H1 (cell line): ENCODE results near the gene PPARA. TPM values are rescaled to one million over a fixed set of nuclear protein-coding genes. Genes with fewer than 3 reads are reported as not detected.

ENCODE experiments used
- CTCF ChIA-PET: fragments of 300-600 bp; sonication (Branson Sonifier 250); formaldehyde crosslinking; loops from one replicate; lab custom pipeline; 2021; ENCODE audit not compliant: partially characterized antibody; lab: Charles Lee
- POLR2A ChIA-PET: fragments of 300-600 bp; sonication (Branson Sonifier 250); formaldehyde crosslinking; loops from one replicate; lab custom pipeline; 2021; ENCODE audit warnings: inconsistent platforms; ENCODE audit not compliant: partially characterized antibody; lab: Charles Lee
- DNase-seq, 2 experiments: peaks; one replicate each; pipeline versions ENCODE4 v3.0.0 to v3.0.0-alpha.2; 2010 to 2022; ENCODE audit warnings: low spot score in 2 of 2, low read depth in 1 of 2, mixed read lengths in 1 of 2
- FAIRE-seq: peaks from 2 replicates; lab custom pipeline; 2011; peaks lifted over from hg19 to GRCh38; lab: Jason Lieb, UNC
- H2AFZ ChIP-seq: 2 replicates; pipeline ENCODE4 v1.8.1; 2012; ENCODE audit warnings: low read length, inconsistent platforms
- H2AK5ac ChIP-seq: 2 replicates; pipeline ENCODE4 v1.6.1; 2013; ENCODE audit warnings: low read depth, low read length
- H2BK120ac ChIP-seq: replicated peaks from 2 replicates; pipeline ENCODE3; 2013; ENCODE audit warnings: low read depth, low read length, inconsistent platforms
- H2BK12ac ChIP-seq: 2 replicates; pipeline ENCODE4 v1.6.1; 2013; ENCODE audit warnings: low read depth, low read length
- H2BK15ac ChIP-seq: 2 replicates; pipeline ENCODE4 v1.6.1; 2013; ENCODE audit warnings: low read length
- H2BK20ac ChIP-seq: 2 replicates; pipeline ENCODE4 v1.6.1; 2013; ENCODE audit warnings: low read length
- H2BK5ac ChIP-seq: 2 replicates; pipeline ENCODE4 v1.6.1; 2013; ENCODE audit warnings: low read depth, low read length
- H3K14ac ChIP-seq: 2 replicates; pipeline ENCODE4 v1.6.1; 2013; ENCODE audit warnings: inconsistent platforms; ENCODE audit not compliant: insufficient read length
- H3K18ac ChIP-seq: 2 replicates; pipeline ENCODE4 v1.6.1; 2013; ENCODE audit warnings: low read length; ENCODE audit errors: extremely low read depth
- H3K23ac ChIP-seq: 2 replicates; pipeline ENCODE4 v1.6.1; 2013; ENCODE audit warnings: inconsistent platforms; ENCODE audit not compliant: insufficient read length
- H3K23me2 ChIP-seq: 2 replicates; pipeline ENCODE4 v1.6.1; 2013; ENCODE audit warnings: low read depth, low read length
- H3K27ac ChIP-seq: 2 replicates; pipeline ENCODE4 v1.6.1; 2011; ENCODE audit warnings: low read depth, low read length, inconsistent platforms
- H3K27me3 ChIP-seq, 4 experiments: replicated peaks in 1 of 4; 1 replicate in 1 of 4; 2 replicates in 3 of 4; pipeline versions ENCODE4 v1.6.1 to v1.8.1; 2011 to 2013; ENCODE audit warnings: low read length in 3 of 4, mild to moderate bottlenecking in 3 of 4, inconsistent platforms in 2 of 4, mixed read lengths in 2 of 4, moderate library complexity in 1 of 4; ENCODE audit not compliant: control insufficient read depth in 3 of 4, insufficient read depth in 3 of 4; ENCODE audit errors: extremely low read depth in 1 of 4
- H3K36me3 ChIP-seq, 4 experiments: 2 replicates each; pipeline versions ENCODE4 v1.6.1 to v1.8.1; 2011 to 2013; ENCODE audit warnings: mild to moderate bottlenecking in 4 of 4, low read length in 3 of 4, moderate library complexity in 2 of 4, control low read depth in 1 of 4, inconsistent platforms in 1 of 4; ENCODE audit not compliant: insufficient read depth in 4 of 4, control insufficient read depth in 2 of 4
- H3K4ac ChIP-seq: replicated peaks from 2 replicates; pipeline ENCODE3; 2013; ENCODE audit warnings: low read length, low read depth, mixed read lengths, inconsistent platforms; ENCODE audit not compliant: insufficient read length
- H3K4me1 ChIP-seq, 4 experiments: replicated peaks in 1 of 4; 1 replicate in 1 of 4; 2 replicates in 3 of 4; pipeline versions ENCODE4 v1.6.1 to v1.8.1; 2011 to 2013; ENCODE audit warnings: low read length in 3 of 4, inconsistent platforms in 2 of 4, mixed read lengths in 1 of 4; ENCODE audit not compliant: insufficient read depth in 4 of 4, control insufficient read depth in 3 of 4
- H3K4me2 ChIP-seq, 2 experiments: 2 replicates each; pipeline versions ENCODE4 v1.6.1 to v1.8.1; 2011 to 2013; ENCODE audit warnings: low read depth in 2 of 2, low read length in 2 of 2, control low read depth in 1 of 2, inconsistent platforms in 1 of 2, mild to moderate bottlenecking in 1 of 2; ENCODE audit not compliant: insufficient read depth in 1 of 2
- H3K4me3 ChIP-seq, 4 experiments: fragments of 200-600, 300-600 bp in 1 of 4; sonication (generic), shearing (Covaris generic), sonication (Bioruptor Twin) in 1 of 4; 2 replicates each; pipeline versions ENCODE4 v1.5.1 to v1.8.1; 2011 to 2016; ENCODE audit warnings: low read length in 4 of 4, low read depth in 3 of 4, control low read depth in 2 of 4, inconsistent platforms in 2 of 4, mild to moderate bottlenecking in 2 of 4, mixed read lengths in 1 of 4, moderate library complexity in 1 of 4; ENCODE audit not compliant: insufficient read depth in 2 of 4; ENCODE audit errors: extremely low read depth in 1 of 4
- H3K56ac ChIP-seq: replicated peaks from 2 replicates; pipeline ENCODE3; 2013; ENCODE audit warnings: low read depth, mild to moderate bottlenecking, mixed read lengths, low read length, inconsistent platforms; ENCODE audit not compliant: insufficient read length
- H3K79me1 ChIP-seq: 2 replicates; pipeline ENCODE4 v1.6.1; 2013; ENCODE audit warnings: low read depth, low read length, control low read depth
- H3K79me2 ChIP-seq, 2 experiments: 2 replicates each; pipeline versions ENCODE4 v1.6.1 to v1.8.1; 2012 to 2013; ENCODE audit warnings: low read length in 2 of 2, mild to moderate bottlenecking in 2 of 2, inconsistent platforms in 1 of 2; ENCODE audit not compliant: insufficient read depth in 2 of 2, control insufficient read depth in 1 of 2
- H3K9ac ChIP-seq, 4 experiments: replicated peaks in 1 of 4; 1 replicate in 1 of 4; 2 replicates in 3 of 4; pipeline versions ENCODE4 v1.6.1 to v1.8.1; 2011 to 2013; ENCODE audit warnings: low read depth in 3 of 4, low read length in 3 of 4, control low read depth in 2 of 4, mild to moderate bottlenecking in 2 of 4, moderate library complexity in 2 of 4, inconsistent platforms in 1 of 4; ENCODE audit errors: extremely low read depth in 1 of 4
- H3K9me3 ChIP-seq, 2 experiments: 2 replicates each; pipeline versions ENCODE4 v1.6.1 to v1.8.1; 2012 to 2013; ENCODE audit warnings: mild to moderate bottlenecking in 2 of 2, moderate library complexity in 2 of 2, control low read depth in 1 of 2, inconsistent platforms in 1 of 2, low read depth in 1 of 2, low read length in 1 of 2, mixed read lengths in 1 of 2; ENCODE audit not compliant: insufficient read depth in 2 of 2
- H4K20me1 ChIP-seq, 2 experiments: replicated peaks in 1 of 2; 2 replicates each; pipeline versions ENCODE3 to v1.8.1; 2011 to 2013; ENCODE audit warnings: inconsistent platforms in 2 of 2, low read length in 2 of 2, mild to moderate bottlenecking in 1 of 2; ENCODE audit not compliant: insufficient read depth in 2 of 2, control insufficient read depth in 1 of 2
- H4K5ac ChIP-seq: 2 replicates; pipeline ENCODE4 v1.6.1; 2013; ENCODE audit warnings: low read length, low read depth, mixed read lengths, inconsistent platforms; ENCODE audit not compliant: insufficient read length
- H4K8ac ChIP-seq: 2 replicates; pipeline ENCODE4 v1.8.0; 2013; ENCODE audit warnings: mild to moderate bottlenecking, moderate library complexity, low read length, inconsistent platforms; ENCODE audit not compliant: insufficient read depth; ENCODE audit errors: extremely low read depth
- H4K91ac ChIP-seq: replicated peaks from 2 replicates; pipeline ENCODE3; 2013; ENCODE audit warnings: low read length, mixed read lengths, inconsistent platforms; ENCODE audit not compliant: insufficient read length
- CHD1 ChIP-seq: IDR thresholded peaks from 2 replicates; pipeline ENCODE4 v1.6.1; 2012; ENCODE audit warnings: low read depth, low read length, improper control_type of control experiment
- CREB1 ChIP-seq: IDR thresholded peaks from 2 replicates; pipeline ENCODE4 v1.6.1; 2012; ENCODE audit warnings: inconsistent platforms
- EP300 ChIP-seq, 2 experiments: IDR thresholded peaks; 1 replicate in 1 of 2; 2 replicates in 1 of 2; pipeline ENCODE4 v1.6.1; 2011 to 2012; ENCODE audit warnings: low read depth in 2 of 2, low read length in 2 of 2, mild to moderate bottlenecking in 2 of 2, borderline replicate concordance in 1 of 2, inconsistent platforms in 1 of 2, moderate library complexity in 1 of 2
- HDAC6 ChIP-seq: IDR thresholded peaks from one replicate; pipeline ENCODE4 v1.7.1; 2012; ENCODE audit warnings: low read depth, mild to moderate bottlenecking, inconsistent platforms, low read length, moderate library complexity
- KDM1A ChIP-seq: fragments of 200-600, 300-600 bp; sonication (generic); IDR thresholded peaks from 2 replicates; pipeline ENCODE4 v1.7.1; 2016; ENCODE audit warnings: mild to moderate bottlenecking, low read length, borderline replicate concordance
- KDM4A ChIP-seq: IDR thresholded peaks from one replicate; pipeline ENCODE4 v1.7.1; 2012; ENCODE audit warnings: low read depth, mild to moderate bottlenecking, moderate library complexity, low read length, inconsistent platforms; ENCODE audit not compliant: severe bottlenecking
- POLR2A ChIP-seq, 2 experiments: IDR thresholded peaks; 1 replicate in 1 of 2; 2 replicates in 1 of 2; pipeline ENCODE4 v1.6.1; 2011; ENCODE audit warnings: low read depth in 2 of 2, low read length in 2 of 2, mild to moderate bottlenecking in 2 of 2; ENCODE audit errors: control extremely low read depth in 1 of 2
- POLR2AphosphoS5 ChIP-seq: IDR thresholded peaks from 2 replicates; pipeline ENCODE4 v1.6.1; 2011; ENCODE audit warnings: low read depth, low read length
- SP2 ChIP-seq: IDR thresholded peaks from 2 replicates; pipeline ENCODE4 v1.6.1; 2012; ENCODE audit warnings: mild to moderate bottlenecking, low read length, inconsistent platforms
- SRF ChIP-seq: IDR thresholded peaks from 2 replicates; pipeline ENCODE4 v1.6.1; 2011; ENCODE audit warnings: mild to moderate bottlenecking, low read depth, low read length, moderate library complexity
- TBP ChIP-seq: IDR thresholded peaks from 2 replicates; pipeline ENCODE4 v1.6.1; 2011; ENCODE audit warnings: low read depth, low read length, improper control_type of control experiment
- TCF12 ChIP-seq: IDR thresholded peaks from 2 replicates; pipeline ENCODE4 v1.6.1; 2011; ENCODE audit warnings: low read depth, mild to moderate bottlenecking, low read length
- TEAD4 ChIP-seq: IDR thresholded peaks from 2 replicates; pipeline ENCODE4 v1.6.1; 2012; ENCODE audit warnings: low read depth, low read length, inconsistent platforms, mixed read lengths
- WGBS, 2 experiments: shearing (Covaris generic) in 1 of 2; methylation state at CpG; one replicate each; pipeline versions ENCODE4 v1.1.6 to v1.1.7; 2013 to 2015; ENCODE audit warnings: low lambda C conversion rate in 2 of 2, mixed read lengths in 2 of 2, inconsistent platforms in 1 of 2, low coverage in 1 of 2, missing lambda C conversion rate in 1 of 2; ENCODE audit not compliant: insufficient replicate concordance in 2 of 2, insufficient coverage in 1 of 2, insufficient read length in 1 of 2; ENCODE audit errors: extremely low coverage in 1 of 2, missing lambda C conversion rate in 1 of 2; 5-methylcytosine and 5-hydroxymethylcytosine counted together
- polyA plus RNA-seq, 7 experiments: library from polyadenylated mRNA; depleted of rRNA in 3 of 7; stranded (reverse) in 5 of 7; unstranded in 2 of 7; fragments of >200 nt in 5 of 7; fragments of 200-250 nt in 2 of 7; gene quantifications; 1 replicate in 5 of 7; 2 replicates in 1 of 7; 4 replicates in 1 of 7; pipeline versions ENCODE4 v1.2.1 to v1.2.3, GENCODE V29; 2011 to 2013; ENCODE audit warnings: missing spikeins in 2 of 7, mixed read lengths in 2 of 7
- total RNA-seq: library from RNA; stranded (reverse); fragmentation: NEBNext Ultra II Directional; extraction: Animal tissue kit (Norgen Biotek cat#: 25700); gene quantifications from 2 replicates; pipeline ENCODE4 v1.2.1, GENCODE V29; 2021

Gene PPARA
- total and polyA plus RNA-seq, 2 of the 8 experiments (the other 6 are each of a cell fraction or from before 2014, with no cell fraction given): 3.1 to 8.2 TPM

DNA sequence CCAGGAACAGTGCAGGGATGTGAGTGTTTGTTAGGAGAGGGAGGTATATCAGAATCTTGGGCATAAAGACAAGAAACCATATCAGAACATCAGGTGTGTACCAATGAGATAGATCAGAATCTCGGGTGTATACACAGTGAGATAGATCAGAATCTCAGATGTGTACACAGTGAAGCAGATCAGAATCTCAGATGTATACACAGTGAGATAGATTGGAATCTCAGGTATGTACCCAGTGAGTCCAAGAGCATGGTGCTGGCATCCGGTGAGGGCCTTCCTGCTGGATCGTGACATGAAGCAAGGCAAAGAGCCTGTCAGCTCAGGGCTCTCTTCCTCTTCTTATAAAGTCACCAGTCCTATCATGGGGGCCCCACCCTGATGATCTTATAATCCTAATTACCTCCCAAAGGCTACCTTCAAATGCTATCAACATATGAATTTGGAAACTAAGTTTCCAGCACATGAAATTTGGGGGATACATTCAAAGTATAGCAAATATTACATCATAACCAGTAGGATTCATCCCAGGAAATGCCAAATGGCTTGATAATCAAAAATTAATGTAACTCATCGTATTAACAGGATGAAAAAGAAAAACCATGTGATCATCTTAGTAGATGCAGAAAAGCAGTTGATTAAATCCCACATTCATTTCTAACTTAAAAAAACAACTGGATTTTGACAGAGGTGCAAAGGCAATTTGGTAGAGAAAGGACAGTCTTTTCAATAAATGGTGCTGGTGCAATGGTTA lies 28.6 kb downstream of the PPARA start:
- no peak overlapping the region for H2BK15ac ChIP-seq
- WGBS, 2 experiments: 78% methylated on average over 4 of the region's 4 CpGs; no CpG with 5 or more reads in 1 of the 2 experiments
- H3K79me2 ChIP-seq: no peaks in the 10 kb centered on the region
- no peak overlapping the region for H3K4me3 ChIP-seq
- ChIA-PET CTCF (no interaction called here), POLR2A (no interaction called here)
- H2BK5ac ChIP-seq: no peak overlapping the region
- no peak overlapping the region for H3K56ac ChIP-seq
- no peak overlapping the region for H3K23ac ChIP-seq
- H4K20me1 ChIP-seq: no peaks in the 10 kb centered on the region
- no peak overlapping the region for H2BK12ac ChIP-seq
- no peak overlapping the region for H2BK120ac ChIP-seq
- H4K8ac ChIP-seq: no peak overlapping the region; the same call in 1 of the 2 replicates
- no peak overlapping the region for H3K27ac ChIP-seq
- H2AK5ac ChIP-seq: no peak overlapping the region
- H3K4me2 ChIP-seq: no peak overlapping the region
- FAIRE-seq: no peak
- peaks cover 24 to 32% of the 10 kb centered on the region in 2 experiments for H3K9me3 ChIP-seq
- no peaks in the 10 kb centered on the region for H3K23me2 ChIP-seq
- H3K36me3 ChIP-seq: no peaks in the 10 kb centered on the region
- H4K5ac ChIP-seq: no peak overlapping the region
- no peak overlapping the region for H3K9ac ChIP-seq
- no peaks in the 10 kb centered on the region for H3K4me1 ChIP-seq
- H2BK20ac ChIP-seq: no peak overlapping the region
- no peak overlapping the region for H3K14ac ChIP-seq
- H3K27me3 ChIP-seq: no peaks in the 10 kb centered on the region
- no peak overlapping the region for H3K4ac ChIP-seq
- no peak overlapping the region for H4K91ac ChIP-seq
- H2AFZ ChIP-seq: no peak overlapping the region
- no peak for DNase-seq
- H3K18ac ChIP-seq: no peak overlapping the region
- H3K79me1 ChIP-seq: no peaks in the 10 kb centered on the region
- TF ChIP-seq SP2 (no peak), CHD1 (no peak), HDAC6 (no peak), CREB1 (no peak), SRF (no peak), POLR2A (IDR thresholded peaks at IDR 0.05; ENCODE audit: control extremely low read depth in 1 of 2, low read depth in 2 of 2, low read length in 2 of 2) (no peak), TCF12 (no peak), POLR2AphosphoS5 (no peak), EP300 (IDR thresholded peaks at IDR 0.05; ENCODE audit: borderline replicate concordance in 1 of 2, low read depth in 2 of 2, low read length in 2 of 2) (no peak), KDM1A (no peak), KDM4A (no peak), TBP (no peak), TEAD4 (no peak)
